Gastroesophageal sphincter (tissue), 3 donors: Measurements from ENCODE around the gene MYL11.

Experiments
- CTCF ChIP-seq, 4 experiments: fragments of 200-600 bp in 2 of 4; fragments of 450-650 bp in 2 of 4; sonication (generic) in 1 of 4; IDR thresholded peaks; one replicate each; pipeline ENCODE4 v1.5.1; 2017 to 2019; ENCODE audit warnings: antibody characterized with exemption in 4 of 4, mild to moderate bottlenecking in 2 of 4, moderate library complexity in 2 of 4
- POLR2A ChIP-seq, 2 donors: fragments of 450-650 bp; IDR thresholded peaks; one replicate each; pipeline ENCODE4 v1.6.1; 2017; ENCODE audit warnings: antibody characterized with exemption in 2 of 2, mild to moderate bottlenecking in 2 of 2, moderate library complexity in 1 of 2
- POLR2AphosphoS5 ChIP-seq: sonication (generic); formaldehyde crosslinking; IDR thresholded peaks from one replicate; pipeline ENCODE4 v1.6.1; 2017; ENCODE audit warnings: antibody characterized with exemption

DNA sequence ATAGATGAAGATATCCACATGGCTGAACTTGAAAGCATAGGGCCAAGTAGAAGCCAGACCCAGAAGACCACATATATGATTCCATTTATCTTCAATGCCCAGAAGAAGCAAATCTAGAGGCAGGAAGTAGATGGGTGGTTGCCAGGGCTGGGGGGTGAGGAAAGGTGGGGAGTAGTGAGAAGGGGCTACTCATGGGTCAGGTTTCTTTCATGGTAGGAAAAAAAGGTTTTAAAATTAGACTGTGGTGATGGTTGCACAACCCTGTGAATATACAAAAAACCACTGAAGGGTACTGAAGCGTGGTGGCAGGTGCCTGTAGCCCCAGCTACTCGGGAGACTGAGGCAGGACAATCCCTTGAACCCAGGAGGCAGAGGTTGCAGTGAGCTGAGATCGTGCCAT, 24.9 kb upstream of the MYL11 start:
- TF ChIP-seq POLR2AphosphoS5 (no peak), CTCF (IDR thresholded peaks at IDR 0.05) (no peak), POLR2A (IDR thresholded peaks at IDR 0.05) (no peak)
